ENCODE data around the gene IL11. TPM values are rescaled to one million over a fixed set of nuclear protein-coding genes. Genes with fewer than 3 reads are reported as not detected.

Gene IL11
- total and polyA plus RNA-seq, 2 of the 8 experiments (the other 6 are each of a cell fraction or from before 2014, with no cell fraction given): 1.7 to 2.8 TPM

GRCh38 chr19:55419103-55419502, 48.8 kb upstream of the IL11 start:
- Histone ChIP-seq H3K4me3 (ENCODE audit: extremely low read depth in 1 of 4, insufficient read depth in 2 of 4, low read depth in 3 of 4, low read length in 4 of 4) (no peak overlapping the region), H4K91ac (replicated peaks; ENCODE audit: insufficient read length, low read length) (no peak overlapping the region), H2AK5ac (ENCODE audit: low read depth, low read length) (peak overlapping the region; percentile 65; the same call in 1 of the 2 replicates), H3K36me3 (ENCODE audit: control insufficient read depth in 2 of 4, insufficient read depth in 4 of 4, low read length in 3 of 4) (no peaks in the 10 kb centered on the region), H3K18ac (ENCODE audit: extremely low read depth, low read length) (no peak overlapping the region), H3K9ac (replicated peaks in 1 of 4; ENCODE audit: extremely low read depth in 1 of 4, low read depth in 3 of 4, low read length in 3 of 4) (no peak overlapping the region), H4K20me1 (replicated peaks in 1 of 2; ENCODE audit: control insufficient read depth in 1 of 2, insufficient read depth in 2 of 2, low read length in 2 of 2) (no peaks in the 10 kb centered on the region), H2BK5ac (ENCODE audit: low read depth, low read length) (no peak overlapping the region), H3K23ac (ENCODE audit: insufficient read length) (no peak overlapping the region), H3K27me3 (replicated peaks in 1 of 4; ENCODE audit: control insufficient read depth in 3 of 4, extremely low read depth in 1 of 4, insufficient read depth in 3 of 4, low read length in 3 of 4) (peaks cover 0 to 9% (median 2%) of the 10 kb centered on the region in 4 experiments; a peak in 2 of 7 replicates), H3K27ac (ENCODE audit: low read depth, low read length) (no peak overlapping the region), H2BK12ac (ENCODE audit: low read depth, low read length) (no peak overlapping the region), H3K14ac (ENCODE audit: insufficient read length) (no peak overlapping the region), H3K4me2 (ENCODE audit: insufficient read depth in 1 of 2, low read depth in 2 of 2, low read length in 2 of 2) (no peak overlapping the region), H3K23me2 (ENCODE audit: low read depth, low read length) (no peaks in the 10 kb centered on the region), H3K4ac (replicated peaks; ENCODE audit: insufficient read length, low read depth, low read length) (no peak overlapping the region), H3K4me1 (replicated peaks in 1 of 4; ENCODE audit: control insufficient read depth in 3 of 4, insufficient read depth in 4 of 4, low read length in 3 of 4) (peaks cover 0 to 2% (median 0%) of the 10 kb centered on the region in 4 experiments; a peak in 1 of 7 replicates), H3K9me3 (ENCODE audit: insufficient read depth in 2 of 2, low read depth in 1 of 2, low read length in 1 of 2) (no peaks in the 10 kb centered on the region; a peak in 1 of 4 replicates), H2BK15ac (ENCODE audit: low read length) (no peak overlapping the region), H4K8ac (ENCODE audit: extremely low read depth, insufficient read depth, low read length) (no peak overlapping the region), H2BK120ac (replicated peaks; ENCODE audit: low read depth, low read length) (no peak overlapping the region), H3K56ac (replicated peaks; ENCODE audit: insufficient read length, low read depth, low read length) (no peak overlapping the region), H4K5ac (ENCODE audit: insufficient read length, low read depth, low read length) (no peak overlapping the region), H3K79me1 (ENCODE audit: low read depth, low read length) (no peaks in the 10 kb centered on the region), H2AFZ (ENCODE audit: low read length) (no peak overlapping the region), H3K79me2 (ENCODE audit: control insufficient read depth in 1 of 2, insufficient read depth in 2 of 2, low read length in 2 of 2) (no peaks in the 10 kb centered on the region), H2BK20ac (ENCODE audit: low read length) (no peak overlapping the region)
- ChIA-PET POLR2A (ENCODE audit: partially characterized antibody) (interaction anchor here (0.9 to 34.6 kb wide), 5 partner anchors 10 to 70 kb away, joined by 3 to 874 read pairs (median 4); partner anchors contain the start of genes RPL28, TMEM238 and UBE2S), CTCF (ENCODE audit: partially characterized antibody) (interaction anchor here (0.6 to 4.3 kb wide), 30 partner anchors 9 to 500 kb away, joined by 3 to 17 read pairs (median 5); partner anchors contain the start of gene SHISA7)
- WGBS, 2 experiments (ENCODE audit: extremely low coverage in 1 of 2, insufficient coverage in 1 of 2, insufficient read length in 1 of 2, insufficient replicate concordance in 2 of 2, low coverage in 1 of 2, low lambda C conversion rate in 2 of 2, missing lambda C conversion rate in 1 of 2): 84% methylated on average over 5 of the region's 5 CpGs; no CpG with 5 or more reads in 1 of the 2 experiments
- FAIRE-seq: no peak
- no peak for DNase-seq (ENCODE audit: low read depth in 1 of 2, low spot score in 2 of 2)
- TF ChIP-seq MAFK (IDR thresholded peaks at IDR 0.05; ENCODE audit: low read depth, low read length) (no peak), SIX5 (IDR thresholded peaks at IDR 0.05; ENCODE audit: low read depth, low read length) (no peak)
